B cell (primary cell): ENCODE data around the gene SCN1B.

ENCODE experiments used
- CTCF ChIP-seq: fragments of 200-600 bp; IDR thresholded peaks from one replicate; pipeline ENCODE4 v1.8.0; 2022; ENCODE audit warnings: antibody characterized with exemption, mild to moderate bottlenecking
- EZH2 ChIP-seq: IDR thresholded peaks from 2 replicates; pipeline ENCODE4 v1.6.1; 2012; ENCODE audit warnings: borderline replicate concordance, low read depth, mild to moderate bottlenecking, moderate library complexity, low read length; ENCODE audit not compliant: insufficient read depth, poor library complexity, severe bottlenecking

- TF ChIP-seq CTCF (no peak), EZH2 (no peak)
Observed at GRCh38 chr19:35011091-35011689, 19.1 kb upstream of the SCN1B start.
